Activated CD4-positive, alpha-beta T cell treated with anti-CD3 and anti-CD28 coated beads for 4 hours (primary cell): Measurements from ENCODE around the gene FAM20C.

Experiments used
- DNase-seq, 2 donors: peaks; one replicate each; pipeline ENCODE4 v3.0.0-alpha.2; 2020

FAM20C gene

GRCh38 chr7:211033-211714 is 18.8 kb downstream of the FAM20C start:
- DNase-seq: no peak

GRCh38 chr7:211715-212058 is 19.3 kb downstream of the FAM20C start:
- DNase-seq: no peak

- DNase-seq: no peak
Observed at GRCh38 chr7:212754-213153, 20.4 kb downstream of the FAM20C start.

- DNase-seq: no peak
Observed at GRCh38 chr7:213324-213993, 21.1 kb downstream of the FAM20C start.

GRCh38 chr7:214410-215212 is 22.2 kb downstream of the FAM20C start:
- DNase-seq: no peak

GRCh38 chr7:216360-217300 is 24.3 kb downstream of the FAM20C start:
- no peak for DNase-seq

- DNase-seq: no peak
Observed at GRCh38 chr7:217781-218180, 25.4 kb downstream of the FAM20C start.

- no peak for DNase-seq
Observed at GRCh38 chr7:218316-218715, 25.9 kb downstream of the FAM20C start.

GRCh38 chr7:218896-219580 is 26.7 kb downstream of the FAM20C start:
- no peak for DNase-seq

- DNase-seq: no peak
Observed at GRCh38 chr7:219581-220150, 27.3 kb downstream of the FAM20C start.

- no peak for DNase-seq
Observed at GRCh38 chr7:220151-220841, 27.9 kb downstream of the FAM20C start.

- DNase-seq: no peak
Observed at GRCh38 chr7:221978-222715, 29.8 kb downstream of the FAM20C start.

GRCh38 chr7:222716-223041 is 30.3 kb downstream of the FAM20C start:
- no peak for DNase-seq

GRCh38 chr7:223118-223800 is 30.9 kb downstream of the FAM20C start:
- DNase-seq: no peak

- DNase-seq: no peak
Observed at GRCh38 chr7:223861-224260, 31.5 kb downstream of the FAM20C start.

- no peak for DNase-seq
Observed at GRCh38 chr7:226281-226895, 34.0 kb downstream of the FAM20C start.

- DNase-seq: no peak
Observed at GRCh38 chr7:227926-228325, 35.6 kb downstream of the FAM20C start.

- DNase-seq: no peak
Observed at GRCh38 chr7:228610-229009, 36.2 kb downstream of the FAM20C start.

GRCh38 chr7:229184-229964 is 37.0 kb downstream of the FAM20C start:
- DNase-seq: no peak
